Measurements from ENCODE around the gene CYS1. TPM values are rescaled to one million over a fixed set of nuclear protein-coding genes. Genes with fewer than 3 reads are reported as not detected.
A peak's percentile ranks its signal among the peaks of the same experiment; 100 is the strongest.

Gene CYS1
- total RNA-seq, 4 donors from 2014 or later = 0.32 to 1.8 TPM; not detected in 2

- H3K9me3 ChIP-seq = no peaks in the 10 kb centered on the region
- 60% methylated on average over 4 of the region's 4 CpGs for WGBS
- DNase-seq (ENCODE audit: low spot score in 2 of 2) = no peak
- H3K4me1 ChIP-seq = peaks cover 33% of the 10 kb centered on the region
- H3K27ac ChIP-seq = no peak overlapping the region
- H3K36me3 ChIP-seq = peaks cover 55% of the 10 kb centered on the region
- TF ChIP-seq POLR2AphosphoS5 (IDR thresholded peaks at IDR 0.05) (no peak), EP300 (IDR thresholded peaks at IDR 0.05) (no peak), CTCF (IDR thresholded peaks at IDR 0.05) (no peak), POLR2A (IDR thresholded peaks at IDR 0.05) (no peak)
- no peak overlapping the region for H3K4me3 ChIP-seq
- no peaks in the 10 kb centered on the region for H3K27me3 ChIP-seq
Measured at GRCh38 chr2:10053351-10053750, 26.9 kb downstream of the CYS1 start.

- WGBS = 88% methylated on average over 16 of the region's 16 CpGs
- Histone ChIP-seq H3K4me1 (peaks cover 35% of the 10 kb centered on the region), H3K27ac (no peak overlapping the region), H3K9me3 (no peaks in the 10 kb centered on the region), H3K27me3 (no peaks in the 10 kb centered on the region), H3K4me3 (no peak overlapping the region), H3K36me3 (peaks cover 66% of the 10 kb centered on the region)
- DNase-seq (ENCODE audit: low spot score in 2 of 2) = no peak
- TF ChIP-seq CTCF (IDR thresholded peaks at IDR 0.05) = no peak
- no peak for TF ChIP-seq POLR2A (IDR thresholded peaks at IDR 0.05)
- TF ChIP-seq EP300 (IDR thresholded peaks at IDR 0.05) = no peak
- no peak for TF ChIP-seq POLR2AphosphoS5 (IDR thresholded peaks at IDR 0.05)
Measured at GRCh38 chr2:10052216-10052615, 28.0 kb downstream of the CYS1 start.

GRCh38 chr2:10048501-10049171 is 31.6 kb downstream of the CYS1 start:
- H3K9me3 ChIP-seq = no peaks in the 10 kb centered on the region
- H3K4me3 ChIP-seq = no peak overlapping the region
- TF ChIP-seq CTCF (IDR thresholded peaks at IDR 0.05) = peak in 1 of 2 donors; percentile 48
- no peak for TF ChIP-seq POLR2A (IDR thresholded peaks at IDR 0.05)
- no peak for DNase-seq (ENCODE audit: low spot score in 2 of 2)
- H3K27ac ChIP-seq = no peak overlapping the region
- H3K36me3 ChIP-seq = peaks cover 58% of the 10 kb centered on the region
- H3K4me1 ChIP-seq = peaks cover 60% of the 10 kb centered on the region
- no peaks in the 10 kb centered on the region for H3K27me3 ChIP-seq
- 51% methylated on average over 10 of the region's 10 CpGs for WGBS

GRCh38 chr2:10047616-10048500 is 32.4 kb downstream of the CYS1 start:
- Histone ChIP-seq H3K27ac (no peak overlapping the region), H3K27me3 (no peaks in the 10 kb centered on the region), H3K4me1 (peaks cover 56% of the 10 kb centered on the region), H3K4me3 (no peak overlapping the region), H3K36me3 (peaks cover 50% of the 10 kb centered on the region), H3K9me3 (no peaks in the 10 kb centered on the region)
- TF ChIP-seq POLR2AphosphoS5 (IDR thresholded peaks at IDR 0.05) = no peak
- TF ChIP-seq POLR2A (IDR thresholded peaks at IDR 0.05) = no peak
- TF ChIP-seq CTCF (IDR thresholded peaks at IDR 0.05) = no peak
- no peak for TF ChIP-seq EP300 (IDR thresholded peaks at IDR 0.05)
- DNase-seq (ENCODE audit: low spot score in 2 of 2) = no peak
- 82% methylated on average over 11 of the region's 15 CpGs for WGBS

- Histone ChIP-seq H3K9me3 (no peaks in the 10 kb centered on the region), H3K27ac (no peak overlapping the region), H3K27me3 (no peaks in the 10 kb centered on the region), H3K4me3 (no peak overlapping the region), H3K4me1 (peaks cover 64% of the 10 kb centered on the region), H3K36me3 (peaks cover 42% of the 10 kb centered on the region)
- DNase-seq (ENCODE audit: low spot score in 2 of 2) = no peak
- TF ChIP-seq POLR2A (IDR thresholded peaks at IDR 0.05) (no peak), EP300 (IDR thresholded peaks at IDR 0.05) (no peak), CTCF (IDR thresholded peaks at IDR 0.05) (no peak), POLR2AphosphoS5 (IDR thresholded peaks at IDR 0.05) (no peak)
- 35% methylated on average over 7 of the region's 7 CpGs for WGBS
Measured at GRCh38 chr2:10046931-10047330, 33.3 kb downstream of the CYS1 start.

Measured in suprapubic skin (tissue), 4 donors.